GM12878 (cell line): ENCODE measurements around the gene PLEKHG4B. TPM values are rescaled to one million over a fixed set of nuclear protein-coding genes. Genes with fewer than 3 reads are reported as not detected.

Source experiments
- ATAC-seq: fragments of 200-7000 bp; cut with Tn5 transposase; 3 replicates; pipeline ENCODE4 v1.9.1; 2020; ENCODE audit warnings: mild to moderate bottlenecking, moderate library complexity
- BruUV-seq: library from RNA; stranded (reverse); fragments of 400-500 nt; replicated peaks from 2 replicates; lab custom pipeline; 2021; lab: Mats Ljungman, UMichigan
- CTCF ChIA-PET: fragments of 300-600 bp; sonication (Branson Sonifier 250); formaldehyde crosslinking; extraction: SDS; loops from one replicate; lab custom pipeline; 2021; ENCODE audit warnings: inconsistent platforms; lab: Yijun Ruan, JAX
- POLR2A ChIA-PET: fragments of 350-600 bp; formaldehyde crosslinking; extraction: SDS; loops from one replicate; lab custom pipeline; 2021; ENCODE audit warnings: inconsistent platforms; lab: Charles Lee
- RAD21 ChIA-PET: fragments of 300-600 bp; sonication (Branson Sonifier 250); formaldehyde crosslinking; loops from one replicate; lab custom pipeline; 2023; ENCODE audit warnings: antibody characterized with exemption; ENCODE audit not compliant: unreplicated experiment; lab: Charles Lee
- SMC1A ChIA-PET: fragments of 300-600 bp; sonication (Branson Sonifier 250); formaldehyde crosslinking; loops from one replicate; lab custom pipeline; 2023; ENCODE audit not compliant: unreplicated experiment, uncharacterized antibody; lab: Charles Lee
- DNase-seq: peaks from one replicate; pipeline ENCODE4 v3.0.0-alpha.2; 2011; ENCODE audit warnings: low read depth, low spot score
- FAIRE-seq: peaks from 3 replicates; lab custom pipeline; 2011; peaks lifted over from hg19 to GRCh38; lab: Jason Lieb, UNC
- H2AFZ ChIP-seq: 2 replicates; pipeline ENCODE4 v1.6.0; 2011; ENCODE audit warnings: low read depth, low read length, control low read depth; ENCODE audit not compliant: control insufficient read depth
- H3K27ac ChIP-seq: 2 replicates; pipeline ENCODE4 v1.5.1; 2011; ENCODE audit warnings: control low read depth; ENCODE audit not compliant: control insufficient read depth, insufficient read depth
- H3K27me3 ChIP-seq, 2 experiments: replicated peaks in 1 of 2; 2 replicates each; pipeline versions ENCODE4 v1.6.0 to v1.6.1; 2011; ENCODE audit warnings: low read length in 1 of 2; ENCODE audit not compliant: control insufficient read depth in 2 of 2, insufficient read depth in 2 of 2
- H3K36me3 ChIP-seq, 2 experiments: 2 replicates each; pipeline ENCODE4 v1.5.1; 2011; ENCODE audit warnings: low read length in 1 of 2; ENCODE audit not compliant: control insufficient read depth in 2 of 2, insufficient read depth in 2 of 2
- H3K4me1 ChIP-seq: 2 replicates; pipeline ENCODE4 v1.6.1; 2011; ENCODE audit warnings: mild to moderate bottlenecking, low read length, moderate library complexity, mixed read lengths; ENCODE audit not compliant: control insufficient read depth, insufficient read depth
- H3K4me2 ChIP-seq: 2 replicates; pipeline ENCODE4 v1.6.0; 2011; ENCODE audit warnings: control low read depth; ENCODE audit not compliant: control insufficient read depth, insufficient read depth
- H3K4me3 ChIP-seq: fragments of 200-600 bp; sonication (generic); 2 replicates; pipeline ENCODE4 v1.5.1; 2016
- H3K79me2 ChIP-seq: 2 replicates; pipeline ENCODE4 v1.6.0; 2011; ENCODE audit warnings: low read length; ENCODE audit not compliant: control insufficient read depth, insufficient read depth
- H3K9ac ChIP-seq: 2 replicates; pipeline ENCODE4 v1.8.0; 2011; ENCODE audit warnings: low read length, control low read depth, mixed read lengths; ENCODE audit not compliant: control insufficient read depth, insufficient read depth
- H3K9me3 ChIP-seq: replicated peaks from 3 replicates; pipeline ENCODE4 v1.5.1; 2011; ENCODE audit warnings: mild to moderate bottlenecking, low read length; ENCODE audit not compliant: control insufficient read depth, insufficient read depth
- H4K20me1 ChIP-seq: 2 replicates; pipeline ENCODE4 v1.6.0; 2011; ENCODE audit not compliant: control insufficient read depth, insufficient read depth
- ATF2 ChIP-seq: IDR thresholded peaks from 2 replicates; pipeline ENCODE4 v1.6.1; 2012; ENCODE audit warnings: low read length, inconsistent platforms
- JUNB ChIP-seq: IDR thresholded peaks from 2 replicates; pipeline ENCODE4 v1.6.1; 2016; ENCODE audit warnings: antibody characterized with exemption, mild to moderate bottlenecking
- KDM1A ChIP-seq: fragments of 200-600 bp; sonication (generic); IDR thresholded peaks from 2 replicates; pipeline ENCODE4 v1.6.1; 2016; ENCODE audit warnings: borderline replicate concordance
- NR2C2 ChIP-seq: IDR thresholded peaks from 2 replicates; pipeline ENCODE4 v1.6.1; 2011; ENCODE audit warnings: borderline replicate concordance, low read depth; ENCODE audit not compliant: control insufficient read depth, insufficient read length
- PAX8 ChIP-seq: fragments of 450-650 bp; IDR thresholded peaks from 2 replicates; pipeline ENCODE4 v1.6.1; 2017; ENCODE audit warnings: mild to moderate bottlenecking, moderate library complexity
- POLR2A ChIP-seq: IDR thresholded peaks from 2 replicates; pipeline ENCODE4 v1.6.1; 2011; ENCODE audit warnings: low read depth, mild to moderate bottlenecking, low read length
- POLR2AphosphoS5 ChIP-seq: IDR thresholded peaks from 2 replicates; pipeline ENCODE4 v1.6.1; 2011; ENCODE audit warnings: mild to moderate bottlenecking, low read length, inconsistent platforms
- RUNX3 ChIP-seq: IDR thresholded peaks from 2 replicates; pipeline ENCODE4 v1.6.1; 2012; ENCODE audit warnings: low read length, inconsistent platforms
- SMAD1 ChIP-seq: fragments of 450-650 bp; IDR thresholded peaks from 2 replicates; pipeline ENCODE4 v1.6.1; 2018; ENCODE audit warnings: mild to moderate bottlenecking, low read depth; ENCODE audit not compliant: partially characterized antibody
- WGBS: methylation state at CpG from one replicate; pipeline ENCODE4 v1.1.6; 2016; ENCODE audit warnings: low lambda C conversion rate; ENCODE audit not compliant: insufficient replicate concordance, insufficient coverage; ENCODE audit errors: missing lambda C conversion rate; 5-methylcytosine and 5-hydroxymethylcytosine counted together
- in situ Hi-C: fragments of 300-500 bp; cut with MboI; formaldehyde crosslinking; loops from 9 replicates; pipeline ENCODE4 v1.14.3; 2018; ENCODE audit warnings: mixed read lengths
- intact Hi-C: fragments of 100-400 bp; cut with micrococcal nuclease; formaldehyde crosslinking; loops from one replicate; pipeline ENCODE4 v1.14.2; 2022; ENCODE audit not compliant: unreplicated experiment
- polyA plus RNA-seq, 11 experiments: library from polyadenylated mRNA; depleted of rRNA in 4 of 11; unstranded in 6 of 11; stranded (reverse) in 5 of 11; fragments of >200 nt; fragmentation: Nextera tagmentation in 4 of 11; fragmentation: Illumina TruSeq in 1 of 11; extraction: Ambion mirVana in 4 of 11; extraction: Trizol in 1 of 11; gene quantifications; 1 replicate in 1 of 11; 2 replicates in 10 of 11; pipeline versions ENCODE4 v1.2.1 to v1.2.3, GENCODE V29; 2011 to 2016; ENCODE audit warnings: inconsistent platforms in 2 of 11, missing spikeins in 2 of 11, low read depth in 1 of 11
- total RNA-seq, 4 experiments: library from RNA; depleted of rRNA in 3 of 4; stranded (reverse); fragments of >200 nt in 3 of 4; fragmentation: Illumina TruSeq in 1 of 4; extraction: Trizol in 1 of 4; gene quantifications; 2 replicates each; pipeline versions ENCODE4 v1.2.1 to v1.2.3, GENCODE V29; 2013 to 2021

Gene PLEKHG4B
- total and polyA plus RNA-seq, 10 of the 15 experiments (the other 5 are each of a cell fraction or from before 2014, with no cell fraction given), result under 0.01 to 0.05 (median 0.01) TPM; not detected in 6

DNA sequence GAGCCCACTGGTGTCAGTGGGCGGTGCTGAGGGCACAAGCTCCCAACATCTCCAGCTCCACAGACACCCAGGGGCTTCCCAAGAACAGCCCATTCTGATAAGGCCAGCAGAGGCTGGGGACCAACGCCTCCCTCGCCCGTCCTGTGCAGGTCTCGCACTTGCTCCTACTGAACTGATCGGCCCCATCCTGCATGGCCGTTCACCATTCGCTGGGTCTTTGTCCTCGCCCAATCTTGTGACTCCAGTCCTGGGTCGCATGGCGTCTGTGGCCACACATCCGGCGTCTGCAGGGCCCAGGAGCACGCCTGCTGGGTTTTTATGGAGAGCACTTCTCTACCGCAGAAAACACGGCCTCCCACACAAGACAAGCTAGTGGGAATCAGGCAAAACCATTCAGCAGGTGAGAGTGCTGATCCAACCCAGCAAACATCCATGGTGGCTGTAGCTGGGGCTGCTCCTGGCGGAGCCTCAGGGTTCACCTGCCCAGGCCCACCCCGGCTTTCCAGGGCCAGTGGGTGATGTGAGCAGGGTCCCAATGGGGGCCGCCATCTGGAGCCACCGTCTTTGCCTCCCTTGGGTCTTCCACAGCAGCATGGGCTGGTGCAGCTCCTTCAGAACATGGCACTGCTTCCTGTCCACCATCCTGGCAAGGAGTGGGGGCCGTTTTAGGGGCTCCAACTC lies 106.7 kb downstream of the PLEKHG4B start:
- DNase-seq, result no peak
- no peak overlapping the region for H3K4me3 ChIP-seq
- WGBS, result 91% methylated on average over 20 of the region's 21 CpGs
- no peak overlapping the region for H3K4me2 ChIP-seq
- H3K9me3 ChIP-seq, result no peaks in the 10 kb centered on the region
- intact Hi-C loops (no loop called here), in situ Hi-C loops (no loop called here)
- no peaks in the 10 kb centered on the region; the same call in 1 of the 2 replicates for H4K20me1 ChIP-seq
- H3K27ac ChIP-seq, result no peak overlapping the region
- BruUV-seq, result no TSS peak
- H2AFZ ChIP-seq, result no peak overlapping the region
- ChIA-PET CTCF (no interaction called here), RAD21 (no interaction called here), POLR2A (interaction anchor here (0.5 kb wide), 1 partner anchor 17 kb away, joined by 3 read pairs; no protein-coding TSS in a partner anchor), SMC1A (no interaction called here)
- no peak overlapping the region for H3K9ac ChIP-seq
- H3K4me1 ChIP-seq, result no peaks in the 10 kb centered on the region
- no peak for ATAC-seq
- TF ChIP-seq JUNB (no peak), NR2C2 (no peak), PAX8 (no peak), POLR2AphosphoS5 (no peak), POLR2A (no peak)
- no peaks in the 10 kb centered on the region for H3K27me3 ChIP-seq
- no peak for FAIRE-seq
- H3K79me2 ChIP-seq, result no peaks in the 10 kb centered on the region
- peaks cover 2 to 3% of the 10 kb centered on the region in 2 experiments; a peak in 3 of 4 replicates for H3K36me3 ChIP-seq

- WGBS, result 83% methylated on average over 13 of the region's 16 CpGs
- Histone ChIP-seq H4K20me1 (no peaks in the 10 kb centered on the region; the same call in 1 of the 2 replicates), H2AFZ (no peak overlapping the region), H3K27me3 (no peaks in the 10 kb centered on the region), H3K4me3 (no peak overlapping the region), H3K9ac (no peak overlapping the region), H3K4me2 (no peak overlapping the region), H3K79me2 (no peaks in the 10 kb centered on the region), H3K9me3 (no peaks in the 10 kb centered on the region), H3K27ac (no peak overlapping the region), H3K4me1 (no peaks in the 10 kb centered on the region), H3K36me3 (peaks cover 6 to 8% of the 10 kb centered on the region in 2 experiments; a peak in 3 of 4 replicates)
- FAIRE-seq (no peak), ATAC-seq (no peak), DNase-seq (no peak)
- ChIA-PET RAD21 (no interaction called here), SMC1A (no interaction called here), CTCF (no interaction called here), POLR2A (interaction anchor here (0.5 to 0.8 kb wide), 2 partner anchors 17 to 19 kb away, joined by 3 read pairs; partner anchors contain the start of genes CCDC127 and SDHA)
- no TSS peak for BruUV-seq
- in situ Hi-C loops (no loop called here), intact Hi-C loops (no loop called here)
- no peak for TF ChIP-seq ATF2
- TF ChIP-seq KDM1A, result no peak
- TF ChIP-seq SMAD1, result no peak
- no peak for TF ChIP-seq RUNX3
Measured at GRCh38 chr5:199197-199949, 107.4 kb downstream of the PLEKHG4B start.
